A673 (cell line): Measurements from ENCODE around the gene PTF1A. TPM values are rescaled to one million over a fixed set of nuclear protein-coding genes. Genes with fewer than 3 reads are reported as not detected.

Source experiments
- BruUV-seq: library from RNA; stranded (reverse); fragments of 400-500 nt; replicated peaks from 2 replicates; lab custom pipeline; 2021; lab: Mats Ljungman, UMichigan
- CTCF ChIA-PET: fragments of 300-600 bp; sonication (Branson Sonifier 250); formaldehyde crosslinking; loops from one replicate; lab custom pipeline; 2022; ENCODE audit warnings: antibody characterized with exemption; lab: Charles Lee
- POLR2A ChIA-PET: fragments of 300-600 bp; sonication (Branson Sonifier 250); formaldehyde crosslinking; loops from one replicate; lab custom pipeline; 2022; ENCODE audit warnings: antibody characterized with exemption; ENCODE audit not compliant: low non-redundant PET; lab: Charles Lee
- DNase-seq: peaks from one replicate; pipeline ENCODE4 v3.0.0-alpha.2; 2015; ENCODE audit warnings: low spot score
- H3K27ac ChIP-seq: fragments of 200-600 bp; sonication (generic); 2 replicates; pipeline ENCODE4 v1.5.1; 2016; ENCODE audit warnings: mixed run types, low read depth, mild to moderate bottlenecking, mixed read lengths, antibody characterized with exemption, low read length; ENCODE audit not compliant: poor library complexity, severe bottlenecking
- H3K27me3 ChIP-seq: fragments of 200-600 bp; sonication (generic); replicated peaks from 2 replicates; pipeline ENCODE4 v1.6.1; 2017; ENCODE audit warnings: mixed run types, low read depth, mild to moderate bottlenecking, mixed read lengths, antibody characterized with exemption, low read length; ENCODE audit not compliant: insufficient read depth, poor library complexity
- H3K36me3 ChIP-seq: fragments of 200-600 bp; sonication (generic); 2 replicates; pipeline ENCODE4 v1.6.1; 2016; ENCODE audit warnings: mixed run types, mild to moderate bottlenecking, mixed read lengths, antibody characterized with exemption, low read length; ENCODE audit not compliant: insufficient read depth, poor library complexity, severe bottlenecking
- H3K4me1 ChIP-seq: fragments of 200-600 bp; sonication (generic); 2 replicates; pipeline ENCODE4 v1.6.1; 2017; ENCODE audit warnings: mixed run types, mild to moderate bottlenecking, mixed read lengths, antibody characterized with exemption, low read length; ENCODE audit not compliant: insufficient read depth, poor library complexity, severe bottlenecking
- H3K4me3 ChIP-seq: fragments of 200-600 bp; sonication (generic); 2 replicates; pipeline ENCODE4 v1.5.1; 2016; ENCODE audit warnings: low read depth, mixed run types, mild to moderate bottlenecking, mixed read lengths, low read length; ENCODE audit not compliant: poor library complexity, severe bottlenecking
- H3K9me3 ChIP-seq: fragments of 200-600 bp; sonication (generic); 2 replicates; pipeline ENCODE4 v1.6.1; 2016; ENCODE audit warnings: mixed run types, low read depth, mild to moderate bottlenecking, mixed read lengths, antibody characterized with exemption, low read length; ENCODE audit not compliant: poor library complexity, severe bottlenecking
- CTCF ChIP-seq: fragments of 300-800, 200-600 bp; sonication (generic); conservative IDR thresholded peaks from 2 replicates; pipeline ENCODE4 v1.5.1; 2017; ENCODE audit warnings: low read depth, mild to moderate bottlenecking, antibody characterized with exemption, low read length, moderate library complexity, mixed read lengths
- EZH2 ChIP-seq: fragments of 200-600 bp; sonication (generic); IDR thresholded peaks from 2 replicates; pipeline ENCODE4 v1.6.1; 2017; ENCODE audit warnings: borderline replicate concordance, low read depth, mild to moderate bottlenecking, mixed read lengths, antibody characterized with exemption, low read length; ENCODE audit not compliant: poor library complexity, severe bottlenecking
- intact Hi-C: fragments of 100-400 bp; cut with micrococcal nuclease; formaldehyde crosslinking; loops from one replicate; pipeline ENCODE4 v1.10.0; 2022; ENCODE audit not compliant: unreplicated experiment
- total RNA-seq: library from RNA; stranded (reverse); gene quantifications from 2 replicates; pipeline ENCODE4 v1.2.3, GENCODE V29; 2021

Gene PTF1A
- total RNA-seq, 1 experiment from 2014 or later = not detected

- no peak overlapping the region for H3K27ac ChIP-seq
- H3K36me3 ChIP-seq = no peaks in the 10 kb centered on the region
- CTCF ChIA-PET = no interaction called here
- no TSS peak for BruUV-seq
- H3K4me1 ChIP-seq = peaks cover 6% of the 10 kb centered on the region
- TF ChIP-seq CTCF (no peak), EZH2 (no peak)
- H3K9me3 ChIP-seq = no peaks in the 10 kb centered on the region
- H3K27me3 ChIP-seq = peaks cover 100% of the 10 kb centered on the region
- no peak overlapping the region for H3K4me3 ChIP-seq
- no peak for DNase-seq
- intact Hi-C loops = no loop called here
- POLR2A ChIA-PET = no interaction called here
Observed at GRCh38 chr10:23200997-23201652, 9.0 kb downstream of the PTF1A start.

GRCh38 chr10:23201837-23202236 is 9.7 kb downstream of the PTF1A start:
- H3K27me3 ChIP-seq = peaks cover 99% of the 10 kb centered on the region
- no peaks in the 10 kb centered on the region for H3K9me3 ChIP-seq
- DNase-seq = no peak
- ChIA-PET CTCF (no interaction called here), POLR2A (no interaction called here)
- peaks cover 6% of the 10 kb centered on the region for H3K4me1 ChIP-seq
- H3K36me3 ChIP-seq = no peaks in the 10 kb centered on the region
- no peak overlapping the region for H3K4me3 ChIP-seq
- TF ChIP-seq EZH2 (no peak), CTCF (no peak)
- BruUV-seq = no TSS peak
- intact Hi-C loops = no loop called here
- H3K27ac ChIP-seq = no peak overlapping the region

GRCh38 chr10:23202779-23203178 is 10.7 kb downstream of the PTF1A start:
- Histone ChIP-seq H3K27me3 (peaks cover 99% of the 10 kb centered on the region), H3K4me1 (peaks cover 6% of the 10 kb centered on the region), H3K9me3 (no peaks in the 10 kb centered on the region), H3K4me3 (no peak overlapping the region), H3K27ac (no peak overlapping the region), H3K36me3 (no peaks in the 10 kb centered on the region)
- ChIA-PET POLR2A (no interaction called here), CTCF (no interaction called here)
- intact Hi-C loops = no loop called here
- BruUV-seq = no TSS peak
- DNase-seq = peak; percentile 21
- no peak for TF ChIP-seq CTCF
- no peak for TF ChIP-seq EZH2
